ENCODE results near the gene NOP53. TPM values are rescaled to one million over a fixed set of nuclear protein-coding genes. Genes with fewer than 3 reads are reported as not detected.
A peak's percentile ranks its signal among the peaks of the same experiment; 100 is the strongest.

NOP53 gene
- total and polyA plus RNA-seq, 9 of the 15 experiments (the other 6 are each of a cell fraction or from before 2014, with no cell fraction given) = 6.5 to 274 (median 145) TPM

GRCh38 chr19:47713046-47714021 is 32.0 kb upstream of the NOP53 start, which contains the start of gene EHD2 (continued):
- 0 out of 2 replicates have a peak, but pooled peaks have one; percentile 43 for TF ChIP-seq KLF13 (tag; IDR thresholded peaks at IDR 0.05; ENCODE audit: borderline replicate concordance, low read depth)
- no peak for TF ChIP-seq XRCC3 (IDR thresholded peaks at IDR 0.05)
- no peak for TF ChIP-seq THAP7 (CRISPR knock-in tag; IDR thresholded peaks at IDR 0.05)
- TF ChIP-seq SMAD1 (IDR thresholded peaks at IDR 0.05; ENCODE audit: low read depth, low read length, partially characterized antibody) = no peak
- TF ChIP-seq BRD4 (IDR thresholded peaks at IDR 0.05) = no peak
- TF ChIP-seq SAFB2 (IDR thresholded peaks at IDR 0.05; ENCODE audit: borderline replicate concordance, low read depth, low read length, severe bottlenecking) = no peak
- TF ChIP-seq BCL6 (CRISPR knock-in tag; IDR thresholded peaks at IDR 0.05) = no peak
- peak; percentile 71; the same call in 1 of the 2 replicates for TF ChIP-seq THRB (CRISPR knock-in tag; conservative IDR thresholded peaks at IDR 0.05)
- TF ChIP-seq ZNF655 (CRISPR knock-in tag; IDR thresholded peaks at IDR 0.05) = no peak
- TF ChIP-seq NCOR1 (IDR thresholded peaks at IDR 0.05) = no peak
- peak; percentile 31; the same call in 1 of the 2 replicates for TF ChIP-seq PHB2 (IDR thresholded peaks at IDR 0.05; ENCODE audit: low read depth)
- no peak for TF ChIP-seq CSDE1 (IDR thresholded peaks at IDR 0.05)
- TF ChIP-seq BRF1 (IDR thresholded peaks at IDR 0.05; ENCODE audit: borderline replicate concordance, extremely low read depth, insufficient read length) = no peak
- no peak for TF ChIP-seq SMARCC2 (IDR thresholded peaks at IDR 0.05; ENCODE audit: low read depth)
- TF ChIP-seq HNRNPH1 (optimal IDR thresholded peaks at IDR 0.05; ENCODE audit: low read depth, low read length) = no peak
- TF ChIP-seq ZNF449 (CRISPR knock-in tag; IDR thresholded peaks at IDR 0.05) = no peak
- peak; percentile 54 for TF ChIP-seq MAX (CRISPR knock-in tag; IDR thresholded peaks at IDR 0.05)
- no peak for TF ChIP-seq SRSF9 (IDR thresholded peaks at IDR 0.05; ENCODE audit: borderline replicate concordance, low read depth, low read length)
- no peak for TF ChIP-seq ZNF696 (CRISPR knock-in tag; conservative IDR thresholded peaks at IDR 0.05)
- TF ChIP-seq MAFG (tag; conservative IDR thresholded peaks at IDR 0.05) = no peak
- TF ChIP-seq ZC3H11A (IDR thresholded peaks at IDR 0.05; ENCODE audit: low read depth, low read length) = no peak
